Epithelial cell of proximal tubule (primary cell): ENCODE measurements around the gene CLDN19. TPM values are rescaled to one million over a fixed set of nuclear protein-coding genes. Genes with fewer than 3 reads are reported as not detected.

ENCODE experiments used
- DNase-seq: peaks from one replicate; pipeline ENCODE4 v3.0.0-alpha.2; 2011; ENCODE audit warnings: low read depth
- H3K4me3 ChIP-seq: 2 replicates; pipeline ENCODE4 v1.5.1; 2011; ENCODE audit warnings: low read depth, mild to moderate bottlenecking, low read length
- total RNA-seq: library from RNA; depleted of rRNA; stranded (reverse); fragments of >200 nt; gene quantifications from 2 replicates; pipeline ENCODE4 v1.2.3, GENCODE V29; 2015
- TF ChIP-seq, protein P1 (sequence below): conservative IDR thresholded peaks from 2 replicates; pipeline ENCODE4 v1.5.1; 2012; ENCODE audit warnings: low read depth, mild to moderate bottlenecking, low read length

Gene CLDN19, protein sequence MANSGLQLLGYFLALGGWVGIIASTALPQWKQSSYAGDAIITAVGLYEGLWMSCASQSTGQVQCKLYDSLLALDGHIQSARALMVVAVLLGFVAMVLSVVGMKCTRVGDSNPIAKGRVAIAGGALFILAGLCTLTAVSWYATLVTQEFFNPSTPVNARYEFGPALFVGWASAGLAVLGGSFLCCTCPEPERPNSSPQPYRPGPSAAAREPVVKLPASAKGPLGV
- total RNA-seq, result 0.29 and 1.2 TPM in 2 replicates

DNA sequence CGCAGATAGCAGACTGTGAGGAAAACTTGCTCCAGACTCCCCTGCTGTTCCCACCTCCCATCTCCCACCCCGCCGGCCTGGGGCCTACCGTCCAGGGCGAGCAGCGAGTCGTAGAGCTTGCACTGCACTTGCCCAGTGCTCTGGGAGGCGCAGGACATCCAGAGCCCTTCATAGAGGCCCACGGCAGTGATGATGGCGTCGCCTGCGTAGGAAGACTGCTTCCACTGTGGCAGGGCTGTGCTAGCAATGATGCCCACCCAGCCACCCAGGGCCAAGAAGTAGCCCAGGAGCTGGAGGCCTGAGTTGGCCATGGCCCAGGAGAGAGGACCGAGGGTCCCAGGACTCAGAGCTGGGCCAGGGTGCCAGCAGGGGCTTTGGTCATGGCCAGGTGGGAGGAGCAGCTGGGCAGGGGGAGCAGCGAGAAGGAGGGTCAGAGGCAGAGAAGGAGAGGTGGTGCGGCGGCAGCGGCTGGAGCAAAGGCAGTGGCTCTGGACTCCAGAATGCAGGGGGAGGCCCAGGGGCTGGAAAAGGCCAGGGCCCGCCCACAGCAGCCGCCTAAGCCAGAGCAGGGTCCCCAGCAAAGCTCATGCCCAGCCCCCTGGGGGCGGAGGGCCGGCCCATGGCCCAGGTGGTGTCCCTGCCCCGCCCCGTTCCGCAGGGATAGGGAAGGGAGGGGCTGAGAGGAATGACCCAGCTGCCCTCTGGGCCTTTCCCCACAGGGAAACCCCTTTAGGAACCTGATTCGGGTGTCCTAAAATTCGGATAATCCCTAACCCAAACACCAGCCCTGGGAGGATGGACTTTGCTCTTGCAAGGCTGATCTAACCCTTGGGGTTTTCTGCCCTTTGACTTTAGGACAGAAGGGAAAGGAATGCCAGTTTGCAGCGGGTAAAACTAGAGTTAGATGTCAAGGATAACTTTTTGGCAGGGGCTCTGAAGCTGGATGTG, at the start of gene CLDN19:
Gene CLDN19, minus strand, starts transcription at position 484 of the 948 bp plus-strand sequence. Its CDS starts 173 bp downstream, at position 311.
- DNase-seq, result no peak
- peak within 1 kb of the TSS; percentile 11 for H3K4me3 ChIP-seq
- TF ChIP-seq, protein P1, sequence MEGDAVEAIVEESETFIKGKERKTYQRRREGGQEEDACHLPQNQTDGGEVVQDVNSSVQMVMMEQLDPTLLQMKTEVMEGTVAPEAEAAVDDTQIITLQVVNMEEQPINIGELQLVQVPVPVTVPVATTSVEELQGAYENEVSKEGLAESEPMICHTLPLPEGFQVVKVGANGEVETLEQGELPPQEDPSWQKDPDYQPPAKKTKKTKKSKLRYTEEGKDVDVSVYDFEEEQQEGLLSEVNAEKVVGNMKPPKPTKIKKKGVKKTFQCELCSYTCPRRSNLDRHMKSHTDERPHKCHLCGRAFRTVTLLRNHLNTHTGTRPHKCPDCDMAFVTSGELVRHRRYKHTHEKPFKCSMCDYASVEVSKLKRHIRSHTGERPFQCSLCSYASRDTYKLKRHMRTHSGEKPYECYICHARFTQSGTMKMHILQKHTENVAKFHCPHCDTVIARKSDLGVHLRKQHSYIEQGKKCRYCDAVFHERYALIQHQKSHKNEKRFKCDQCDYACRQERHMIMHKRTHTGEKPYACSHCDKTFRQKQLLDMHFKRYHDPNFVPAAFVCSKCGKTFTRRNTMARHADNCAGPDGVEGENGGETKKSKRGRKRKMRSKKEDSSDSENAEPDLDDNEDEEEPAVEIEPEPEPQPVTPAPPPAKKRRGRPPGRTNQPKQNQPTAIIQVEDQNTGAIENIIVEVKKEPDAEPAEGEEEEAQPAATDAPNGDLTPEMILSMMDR, result no peak

DNA sequence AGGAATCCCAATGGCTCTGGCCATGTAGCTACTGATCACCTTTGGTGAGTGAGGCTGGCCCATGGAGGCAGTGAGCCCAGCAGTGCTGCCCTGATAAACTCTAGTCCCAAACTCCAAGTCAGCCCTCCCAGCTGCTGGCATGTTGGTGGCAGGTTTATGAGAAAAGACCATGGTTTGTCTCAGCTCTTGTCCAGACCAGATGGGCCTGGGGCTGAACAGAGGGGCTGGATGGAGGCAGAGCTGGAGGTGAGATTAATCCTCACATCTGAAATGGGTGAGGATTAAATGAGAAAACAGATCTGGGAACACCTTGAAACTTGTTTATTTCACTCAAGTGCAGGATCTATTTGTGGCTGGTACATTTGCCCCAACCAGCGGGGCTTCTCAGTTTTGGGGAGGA, 48.0 kb upstream of the CLDN19 start:
- DNase-seq, result no peak
- TF ChIP-seq, protein P1, result no peak
- no peak overlapping the region for H3K4me3 ChIP-seq

DNA sequence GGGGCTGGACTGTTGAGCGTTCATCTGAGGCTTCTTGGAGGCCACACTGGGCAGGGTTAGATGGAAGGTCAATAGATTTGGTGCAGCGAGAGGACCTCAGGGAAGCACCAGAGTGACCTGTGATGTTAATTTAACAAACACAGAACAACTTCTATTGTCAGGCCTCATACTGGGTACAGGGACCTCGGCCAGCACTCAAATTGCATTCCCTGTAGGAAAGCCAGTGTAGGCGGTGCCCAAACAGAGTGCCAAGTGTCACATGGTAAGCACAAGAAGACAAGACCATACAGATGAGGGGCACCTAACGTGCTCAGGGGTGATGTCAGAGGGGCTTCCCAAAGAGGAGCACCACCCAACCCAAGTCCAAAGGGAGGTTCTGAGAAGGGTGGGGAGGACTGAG, 46.1 kb upstream of the CLDN19 start:
- H3K4me3 ChIP-seq, result no peak overlapping the region
- no peak for DNase-seq
- TF ChIP-seq, protein P1, result no peak

DNA sequence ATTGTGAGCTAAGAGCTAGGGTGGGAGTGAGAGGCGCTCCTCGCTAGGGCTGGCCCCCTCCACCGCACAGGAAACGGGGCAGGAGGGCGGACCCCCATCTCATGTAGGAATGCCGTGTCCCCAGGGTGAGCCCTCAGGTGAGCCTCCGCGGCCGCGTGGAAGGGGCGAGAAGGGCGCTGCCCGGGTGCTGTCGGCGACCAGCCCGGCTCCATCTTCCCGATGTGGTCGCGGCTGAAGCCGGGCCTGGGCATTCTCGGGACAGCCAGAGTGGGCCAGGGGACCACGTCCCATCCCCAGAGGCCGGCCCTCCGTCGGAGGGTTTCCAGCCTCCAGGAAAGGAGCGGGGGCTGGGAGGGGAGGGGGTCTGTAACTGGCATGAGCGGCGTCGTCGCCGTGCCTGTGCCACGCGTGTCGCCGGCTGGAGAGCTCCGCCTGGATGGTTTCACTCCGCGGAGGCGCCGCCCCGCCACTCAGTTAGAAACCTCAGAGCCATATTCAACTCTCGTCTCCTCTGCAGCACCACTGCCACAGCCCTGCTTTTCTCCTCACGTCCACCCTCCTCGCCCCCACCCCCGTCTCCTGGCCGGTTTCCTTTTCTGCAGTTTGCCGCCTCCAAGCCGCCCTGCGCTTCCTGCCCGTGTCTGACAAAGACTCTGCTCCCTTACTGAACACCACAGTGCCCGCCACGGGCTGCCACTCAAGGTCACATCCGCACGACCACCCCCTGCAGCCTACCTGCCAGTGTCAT, 45.1 kb upstream of the CLDN19 start, which contains the start of gene TMEM269:
Gene TMEM269, plus strand, starts transcription at position 46 of the 748 bp plus-strand sequence. CDS start 4,903 bp downstream, outside the sequence.
- no peak for DNase-seq
- TF ChIP-seq, protein P1, result no peak
- peak within 1 kb of the TSS; percentile 40 for H3K4me3 ChIP-seq

DNA sequence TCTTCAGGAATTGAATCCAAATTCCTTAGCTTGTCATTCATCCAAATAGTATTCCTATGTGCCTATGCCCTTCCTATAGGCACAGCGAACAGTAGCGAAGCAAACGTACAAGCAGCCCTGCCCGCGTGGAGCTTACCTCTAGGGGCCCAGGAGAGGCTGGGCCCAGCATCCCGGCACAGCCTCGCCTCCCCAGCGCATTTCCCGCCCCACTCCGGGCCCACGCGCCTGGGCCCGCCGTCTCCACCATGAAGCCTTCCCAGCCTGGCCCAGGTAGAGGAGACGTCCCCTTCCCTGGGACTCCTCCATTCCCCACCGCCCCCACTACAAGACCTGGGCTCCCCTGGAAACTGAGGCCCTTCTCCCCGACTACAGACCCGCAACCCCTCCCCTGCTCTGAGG, 44.5 kb upstream of the CLDN19 start:
- no peak for DNase-seq
- H3K4me3 ChIP-seq, result no peak overlapping the region
- TF ChIP-seq, protein P1, result no peak

DNA sequence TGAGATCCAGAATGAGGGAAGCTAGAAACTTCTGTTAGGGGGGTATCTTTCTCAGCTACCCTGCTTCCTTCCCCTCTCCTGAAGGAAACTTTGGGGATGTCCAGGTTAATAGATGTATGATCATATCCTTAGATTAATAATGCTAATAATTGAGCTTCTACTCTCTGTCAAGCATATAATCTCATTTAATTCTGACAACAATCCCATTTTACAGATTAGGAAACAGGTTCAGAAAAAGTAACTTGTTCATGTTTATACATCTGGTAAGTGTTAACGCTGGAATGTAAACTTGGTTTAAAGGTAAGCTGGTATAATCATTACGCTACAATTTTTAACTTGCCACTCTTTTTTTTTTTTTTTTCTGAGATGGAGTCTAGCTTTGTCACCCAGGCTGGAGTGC, 43.1 kb upstream of the CLDN19 start:
- DNase-seq, result no peak
- TF ChIP-seq, protein P1, result no peak
- no peak overlapping the region for H3K4me3 ChIP-seq
